Panc1 (cell line): Measurements from ENCODE around the gene TMEM236. TPM values are rescaled to one million over a fixed set of nuclear protein-coding genes. Genes with fewer than 3 reads are reported as not detected.
A peak's percentile ranks its signal among the peaks of the same experiment; 100 is the strongest.

ENCODE experiments used
- ATAC-seq: fragments of 200-7000 bp; cut with Tn5 transposase; 2 replicates; pipeline ENCODE4 v1.9.1; 2020; ENCODE audit warnings: mild to moderate bottlenecking, moderate library complexity
- BruUV-seq: library from RNA; stranded (reverse); fragments of 400-500 nt; replicated peaks from 2 replicates; lab custom pipeline; 2021; lab: Mats Ljungman, UMichigan
- CTCF ChIA-PET: fragments of 300-600 bp; sonication (Branson Sonifier 250); formaldehyde crosslinking; loops from one replicate; lab custom pipeline; 2022; ENCODE audit warnings: antibody characterized with exemption; lab: Charles Lee
- POLR2A ChIA-PET: fragments of 300-600 bp; sonication (Branson Sonifier 250); formaldehyde crosslinking; loops from one replicate; lab custom pipeline; 2022; ENCODE audit warnings: antibody characterized with exemption; lab: Charles Lee
- DNase-seq: peaks from one replicate; pipeline ENCODE4 v3.0.0-alpha.2; 2010; ENCODE audit warnings: low read depth, low spot score
- H3K27ac ChIP-seq: 2 replicates; pipeline ENCODE4 v1.5.1; 2011; ENCODE audit warnings: mild to moderate bottlenecking, low read length, inconsistent platforms
- H3K27me3 ChIP-seq: fragments of 200-500 bp; sonication (Bioruptor generic); 2 replicates; pipeline ENCODE4 v1.6.0; 2014; ENCODE audit warnings: low read length, inconsistent platforms; ENCODE audit not compliant: control insufficient read depth, insufficient read depth
- H3K36me3 ChIP-seq: fragments of 200-500 bp; sonication (Bioruptor generic); 2 replicates; pipeline ENCODE4 v1.5.1; 2014; ENCODE audit warnings: inconsistent platforms, mild to moderate bottlenecking, low read length, moderate library complexity; ENCODE audit not compliant: control insufficient read depth, insufficient read depth
- H3K4me1 ChIP-seq: 2 replicates; pipeline ENCODE4 v1.5.1; 2011; ENCODE audit warnings: inconsistent platforms, mild to moderate bottlenecking, low read length, moderate library complexity; ENCODE audit not compliant: control insufficient read depth, insufficient read depth
- H3K4me3 ChIP-seq, 2 experiments: 2 replicates each; pipeline ENCODE4 v1.5.1; 2011 to 2012; ENCODE audit warnings: low read depth in 2 of 2, low read length in 2 of 2, mild to moderate bottlenecking in 2 of 2, inconsistent platforms in 1 of 2, moderate library complexity in 1 of 2
- H3K9me3 ChIP-seq: fragments of 200-500 bp; sonication (Bioruptor generic); 2 replicates; pipeline ENCODE4 v1.5.1; 2014; ENCODE audit warnings: low read depth, mild to moderate bottlenecking, inconsistent platforms, low read length, moderate library complexity; ENCODE audit not compliant: control insufficient read depth, insufficient read depth
- CTCF ChIP-seq: fragments of 450-650 bp; IDR thresholded peaks from 2 replicates; pipeline ENCODE4 v1.5.1; 2017; ENCODE audit warnings: mild to moderate bottlenecking
- POLR2AphosphoS5 ChIP-seq: IDR thresholded peaks from 2 replicates; pipeline ENCODE4 v1.6.1; 2012; ENCODE audit warnings: mild to moderate bottlenecking, low read depth, low read length, moderate library complexity
- REST ChIP-seq, 2 experiments: IDR thresholded peaks; 2 replicates each; pipeline ENCODE4 v1.6.1; 2011 to 2012; ENCODE audit warnings: low read depth in 2 of 2, control low read depth in 1 of 2, low read length in 1 of 2, mild to moderate bottlenecking in 1 of 2, moderate library complexity in 1 of 2; ENCODE audit not compliant: insufficient read depth in 1 of 2
- SIN3A ChIP-seq: IDR thresholded peaks from 2 replicates; pipeline ENCODE4 v1.6.1; 2012; ENCODE audit warnings: low read depth, mild to moderate bottlenecking, low read length, moderate library complexity, borderline replicate concordance; ENCODE audit not compliant: insufficient read depth
- TCF7L2 ChIP-seq: IDR thresholded peaks from 2 replicates; pipeline ENCODE4 v1.6.1; 2011; ENCODE audit warnings: mild to moderate bottlenecking, low read depth, low read length, inconsistent platforms
- in situ Hi-C: cut with HindIII; loops from 2 replicates; pipeline ENCODE4 v1.10.0; 2016; ENCODE audit warnings: low sequenced_read_pairs, low pct_unique_long_range_greater_than_20kb
- intact Hi-C: fragments of 100-400 bp; cut with micrococcal nuclease; formaldehyde crosslinking; loops from one replicate; pipeline ENCODE4 v1.10.0; 2022; ENCODE audit not compliant: unreplicated experiment
- total RNA-seq: library from RNA; stranded (reverse); gene quantifications from one replicate; pipeline ENCODE4 v1.2.1, GENCODE V29; 2021; ENCODE audit not compliant: unreplicated experiment

TMEM236 gene
- total RNA-seq, 1 experiment from 2014 or later, result 0.05 TPM

GRCh38 chr10:17835688-17836087 lies 83.7 kb downstream of the TMEM236 start:
- no peaks in the 10 kb centered on the region for H3K9me3 ChIP-seq
- peak; percentile 77 for DNase-seq
- 0 out of 2 replicates have a peak overlapping the region, but pooled peaks have one; percentile 8 for H3K27ac ChIP-seq
- in situ Hi-C loops, result no loop called here
- no peak overlapping the region for H3K4me3 ChIP-seq
- ChIA-PET CTCF (no interaction called here), POLR2A (no interaction called here)
- no peak for TF ChIP-seq SIN3A
- TF ChIP-seq REST (IDR thresholded peaks at IDR 0.05; ENCODE audit: insufficient read depth in 1 of 2, low read depth in 2 of 2, low read length in 1 of 2), result no peak
- TF ChIP-seq POLR2AphosphoS5, result no peak
- TF ChIP-seq TCF7L2, result no peak
- H3K27me3 ChIP-seq, result no peaks in the 10 kb centered on the region
- peaks cover 10% of the 10 kb centered on the region for H3K4me1 ChIP-seq
- no TSS peak for BruUV-seq
- H3K36me3 ChIP-seq, result no peaks in the 10 kb centered on the region
- intact Hi-C loops, result no loop called here
- ATAC-seq, result peak; percentile 79

GRCh38 chr10:17836942-17837341 lies 84.9 kb downstream of the TMEM236 start:
- Histone ChIP-seq H3K27me3 (no peaks in the 10 kb centered on the region), H3K9me3 (no peaks in the 10 kb centered on the region), H3K27ac (peak overlapping the region; percentile 69), H3K4me3 (peak overlapping the region; percentile 30 to 67), H3K36me3 (no peaks in the 10 kb centered on the region), H3K4me1 (peaks cover 10% of the 10 kb centered on the region)
- DNase-seq (no peak), ATAC-seq (peak; percentile 86)
- in situ Hi-C loops (no loop called here), intact Hi-C loops (no loop called here)
- CTCF ChIA-PET, result no interaction called here
- POLR2A ChIA-PET, result no interaction called here
- TF ChIP-seq CTCF (no peak), POLR2AphosphoS5 (no peak), REST (IDR thresholded peaks at IDR 0.05; ENCODE audit: insufficient read depth in 1 of 2, low read depth in 2 of 2, low read length in 1 of 2) (no peak), SIN3A (no peak), TCF7L2 (no peak)
- BruUV-seq, result no TSS peak
